CD8-positive, alpha-beta memory T cell (primary cell): ENCODE data around the gene ANXA6. TPM values are rescaled to one million over a fixed set of nuclear protein-coding genes. Genes with fewer than 3 reads are reported as not detected.
A peak's percentile ranks its signal among the peaks of the same experiment; 100 is the strongest.

Source experiments
- CTCF ChIA-PET: fragments of 350-600 bp; sonication (Branson Sonifier 250); formaldehyde crosslinking; loops from one replicate; lab custom pipeline; 2021; ENCODE audit warnings: antibody characterized with exemption; lab: Charles Lee
- POLR2A ChIA-PET: fragments of 350-600 bp; sonication (Branson Sonifier 250); formaldehyde crosslinking; loops from one replicate; lab custom pipeline; 2021; ENCODE audit warnings: antibody characterized with exemption; lab: Charles Lee
- DNase-seq, 5 donors: peaks; one replicate each; pipeline versions ENCODE4 v3.0.0 to v3.0.0-alpha.2; 2020 to 2022; ENCODE audit warnings: mixed read lengths in 1 of 5
- H3K27ac ChIP-seq: one replicate; pipeline ENCODE4 v1.7.0; 2013; ENCODE audit warnings: low read depth, mild to moderate bottlenecking, low read length, moderate library complexity
- H3K27me3 ChIP-seq: 2 replicates; pipeline ENCODE4 v1.7.0; 2013; ENCODE audit warnings: low read length, mild to moderate bottlenecking; ENCODE audit not compliant: insufficient read depth, poor library complexity, severe bottlenecking
- H3K36me3 ChIP-seq: 2 replicates; pipeline ENCODE4 v1.7.0; 2013; ENCODE audit warnings: mild to moderate bottlenecking, low read length, moderate library complexity; ENCODE audit not compliant: insufficient read depth
- H3K4me1 ChIP-seq: 2 replicates; pipeline ENCODE4 v1.7.0; 2013; ENCODE audit warnings: mild to moderate bottlenecking, low read length, moderate library complexity; ENCODE audit not compliant: insufficient read depth
- H3K4me3 ChIP-seq: 2 replicates; pipeline ENCODE4 v1.7.0; 2013; ENCODE audit warnings: mild to moderate bottlenecking, low read length
- H3K9me3 ChIP-seq: 2 replicates; pipeline ENCODE4 v1.7.0; 2013; ENCODE audit warnings: mild to moderate bottlenecking, low read length
- H3K27ac Mint-ChIP-seq, 8 donors: one replicate each; pipeline ENCODE4 v1.8.0; 2020 to 2021; ENCODE audit warnings: mixed read lengths in 8 of 8, mild to moderate bottlenecking in 6 of 8, inconsistent platforms in 3 of 8, moderate library complexity in 3 of 8
- H3K27me3 Mint-ChIP-seq, 2 donors: one replicate each; pipeline ENCODE4 v1.8.0; 2020 to 2021; ENCODE audit warnings: mixed read lengths in 2 of 2, mild to moderate bottlenecking in 1 of 2, moderate library complexity in 1 of 2
- H3K36me3 Mint-ChIP-seq, 3 donors: one replicate each; pipeline ENCODE4 v1.8.0; 2020 to 2021; ENCODE audit warnings: mixed read lengths in 3 of 3, inconsistent platforms in 1 of 3, mild to moderate bottlenecking in 1 of 3
- H3K4me1 Mint-ChIP-seq, 3 donors: one replicate each; pipeline ENCODE4 v1.8.0; 2020 to 2021; ENCODE audit warnings: mixed read lengths in 3 of 3, inconsistent platforms in 1 of 3, mild to moderate bottlenecking in 1 of 3
- H3K4me3 Mint-ChIP-seq, 7 donors: one replicate each; pipeline ENCODE4 v1.8.0; 2020 to 2021; ENCODE audit warnings: mixed read lengths in 7 of 7, mild to moderate bottlenecking in 6 of 7, moderate library complexity in 4 of 7, inconsistent platforms in 2 of 7
- H3K9me3 Mint-ChIP-seq, 5 donors: one replicate each; pipeline ENCODE4 v1.8.0; 2020 to 2022; ENCODE audit warnings: mixed read lengths in 5 of 5, mild to moderate bottlenecking in 3 of 5, moderate library complexity in 2 of 5, inconsistent platforms in 1 of 5
- polyA plus RNA-seq: library from polyadenylated mRNA; unstranded; fragments of 300-500 nt; fragmentation: Illumina TruSeq; gene quantifications from one replicate; pipeline ENCODE4 v1.2.3, GENCODE V29; 2021
- total RNA-seq, 2 experiments: library from RNA; stranded (reverse); gene quantifications; one replicate each; pipeline ENCODE4 v1.2.3, GENCODE V29; 2021

The ANXA6 gene
- total and polyA plus RNA-seq, 3 experiments from 2014 or later, result 351 to 459 (median 452) TPM

- Histone ChIP-seq H3K9me3 (no peaks in the 10 kb centered on the region), H3K4me1 (peaks cover 98% of the 10 kb centered on the region), H3K4me3 (peak overlapping the region; percentile 35), H3K36me3 (peaks cover 18% of the 10 kb centered on the region), H3K27me3 (no peaks in the 10 kb centered on the region), H3K27ac (peak overlapping the region; percentile 64)
- POLR2A ChIA-PET, result interaction anchor here (1.5 to 1.6 kb wide), 3 partner anchors 10 to 102 kb away, joined by 6 to 11 read pairs (median 6); partner anchors contain the start of gene GM2A
- peak overlapping the region; percentile 92 to 99 (median 97) for H3K27ac Mint-ChIP-seq
- no peaks in the 10 kb centered on the region for H3K27me3 Mint-ChIP-seq
- H3K4me3 Mint-ChIP-seq, result peak overlapping the region; percentile 51 to 85 (median 74)
- no peaks in the 10 kb centered on the region for H3K9me3 Mint-ChIP-seq
- H3K4me1 Mint-ChIP-seq, result peaks cover 97 to 100% (median 99%) of the 10 kb centered on the region in 3 donors
- CTCF ChIA-PET, result interaction anchor here (0.7 to 13.0 kb wide), 7 partner anchors 10 to 87 kb away, joined by 3 to 153 read pairs (median 14); no protein-coding TSS in a partner anchor
- DNase-seq, result peak in 2 of 5 donors; percentile 23 to 26
- H3K36me3 Mint-ChIP-seq, result peaks cover under 1 to 36% (median 9%) of the 10 kb centered on the region in 3 donors
These were observed 6.3 kb downstream of the ANXA6 start for GRCh38 chr5:151151263-151151660.

- CTCF ChIA-PET, result interaction anchor here (0.7 to 13.0 kb wide), 10 partner anchors 10 to 88 kb away, joined by 3 to 153 read pairs (median 14); partner anchors contain the start of gene CCDC69
- Histone ChIP-seq H3K9me3 (no peaks in the 10 kb centered on the region), H3K27ac (peak overlapping the region; percentile 64), H3K27me3 (no peaks in the 10 kb centered on the region), H3K36me3 (peaks cover 23% of the 10 kb centered on the region), H3K4me1 (peaks cover 98% of the 10 kb centered on the region), H3K4me3 (peak overlapping the region; percentile 35)
- Mint-ChIP-seq H3K27me3 (no peaks in the 10 kb centered on the region), H3K36me3 (peaks cover 7 to 38% (median 10%) of the 10 kb centered on the region in 3 donors), H3K9me3 (no peaks in the 10 kb centered on the region), H3K4me1 (peaks cover 97 to 100% (median 99%) of the 10 kb centered on the region in 3 donors), H3K4me3 (peak overlapping the region; percentile 51 to 85 (median 74)), H3K27ac (peak overlapping the region; percentile 92 to 99 (median 97))
- DNase-seq, result peak; percentile 58 to 91 (median 77)
- POLR2A ChIA-PET, result interaction anchor here (0.6 to 1.6 kb wide), 8 partner anchors 9 to 1911 kb away, joined by 3 to 11 read pairs (median 5); partner anchors contain the start of gene GM2A
These were observed 6.9 kb downstream of the ANXA6 start for GRCh38 chr5:151150471-151151262.

- peaks cover 44% of the 10 kb centered on the region for H3K36me3 ChIP-seq
These were observed 9.0 kb downstream of the ANXA6 start for GRCh38 chr5:151148583-151148982.

GRCh38 chr5:151147033-151147432 lies 10.5 kb downstream of the ANXA6 start:
- H3K36me3 ChIP-seq, result peaks cover 40% of the 10 kb centered on the region
- H3K36me3 Mint-ChIP-seq, result peaks cover 10 to 64% (median 14%) of the 10 kb centered on the region in 3 donors
- CTCF ChIA-PET, result interaction anchor here (1.2 to 13.0 kb wide), 6 partner anchors 11 to 95 kb away, joined by 3 to 153 read pairs (median 12); partner anchors contain the start of gene ANXA6

More at GRCh38 chr5:151148583-151148982, 9.0 kb downstream of the ANXA6 start:
- Mint-ChIP-seq H3K4me3 (peak overlapping the region; percentile 47 to 86 (median 75)), H3K36me3 (peaks cover 10 to 52% (median 13%) of the 10 kb centered on the region in 3 donors), H3K27me3 (no peaks in the 10 kb centered on the region), H3K27ac (peak overlapping the region; percentile 86 to 98 (median 95)), H3K9me3 (no peaks in the 10 kb centered on the region), H3K4me1 (peaks cover 95 to 100% (median 98%) of the 10 kb centered on the region in 3 donors)
- Histone ChIP-seq H3K4me3 (peak overlapping the region; percentile 18), H3K9me3 (no peaks in the 10 kb centered on the region), H3K27me3 (no peaks in the 10 kb centered on the region), H3K27ac (no peak overlapping the region), H3K4me1 (peaks cover 100% of the 10 kb centered on the region)
- ChIA-PET POLR2A (interaction anchor here (1.5 kb wide), 1 partner anchor 9 kb away, joined by 10 read pairs; no protein-coding TSS in a partner anchor), CTCF (interaction anchor here (0.7 to 13.0 kb wide), 11 partner anchors 8 to 90 kb away, joined by 3 to 153 read pairs (median 14); partner anchors contain the start of gene ANXA6)
- DNase-seq, result peak in 1 of 5 donors; percentile 60

GRCh38 chr5:151146061-151146460 lies 11.5 kb downstream of the ANXA6 start:
- no peaks in the 10 kb centered on the region for H3K27me3 ChIP-seq
- H3K27ac Mint-ChIP-seq, result peak overlapping the region; percentile 74 to 96 (median 90)
- ChIA-PET POLR2A (interaction anchor here (1.2 kb wide), 1 partner anchor 9 kb away, joined by 3 read pairs; no protein-coding TSS in a partner anchor), CTCF (interaction anchor here (0.9 to 13.0 kb wide), 6 partner anchors 11 to 94 kb away, joined by 3 to 153 read pairs (median 6); no protein-coding TSS in a partner anchor)
- H3K9me3 Mint-ChIP-seq, result no peaks in the 10 kb centered on the region
- peaks cover 94 to 100% (median 98%) of the 10 kb centered on the region in 3 donors for H3K4me1 Mint-ChIP-seq
- no peak overlapping the region for H3K27ac ChIP-seq
- peaks cover 100% of the 10 kb centered on the region for H3K4me1 ChIP-seq
- H3K27me3 Mint-ChIP-seq, result no peaks in the 10 kb centered on the region
- H3K9me3 ChIP-seq, result no peaks in the 10 kb centered on the region
- peaks cover 10 to 74% (median 16%) of the 10 kb centered on the region in 3 donors for H3K36me3 Mint-ChIP-seq
- H3K4me3 Mint-ChIP-seq, result peak overlapping the region in 3 of 7 donors; percentile 20 to 85 (median 32)
- H3K36me3 ChIP-seq, result peaks cover 40% of the 10 kb centered on the region
- H3K4me3 ChIP-seq, result no peak overlapping the region
- DNase-seq, result no peak

More at GRCh38 chr5:151147033-151147432, 10.5 kb downstream of the ANXA6 start:
- peak overlapping the region in 1 of 7 donors; percentile 28 for H3K4me3 Mint-ChIP-seq
- H3K27me3 ChIP-seq, result no peaks in the 10 kb centered on the region
- peak overlapping the region; percentile 84 to 98 (median 95) for H3K27ac Mint-ChIP-seq
- no peak overlapping the region for H3K27ac ChIP-seq
- no peak overlapping the region for H3K4me3 ChIP-seq
- no peaks in the 10 kb centered on the region for H3K27me3 Mint-ChIP-seq
- H3K4me1 Mint-ChIP-seq, result peaks cover 94 to 100% (median 98%) of the 10 kb centered on the region in 3 donors
- H3K9me3 Mint-ChIP-seq, result no peaks in the 10 kb centered on the region
- no peak for DNase-seq
- no peaks in the 10 kb centered on the region for H3K9me3 ChIP-seq
- H3K4me1 ChIP-seq, result peaks cover 100% of the 10 kb centered on the region
- POLR2A ChIA-PET, result interaction anchor here (0.5 kb wide), 1 partner anchor 21 kb away, joined by 3 read pairs; no protein-coding TSS in a partner anchor

- H3K4me1 Mint-ChIP-seq, result peaks cover 93 to 100% (median 98%) of the 10 kb centered on the region in 3 donors
- Histone ChIP-seq H3K27ac (no peak overlapping the region), H3K27me3 (no peaks in the 10 kb centered on the region), H3K4me1 (peaks cover 98% of the 10 kb centered on the region), H3K36me3 (peaks cover 40% of the 10 kb centered on the region), H3K9me3 (no peaks in the 10 kb centered on the region), H3K4me3 (no peak overlapping the region)
- ChIA-PET CTCF (interaction anchor here (1.2 to 13.0 kb wide), 4 partner anchors 10 to 30 kb away, joined by 3 to 153 read pairs (median 46); no protein-coding TSS in a partner anchor), POLR2A (interaction anchor here (1.2 kb wide), 1 partner anchor 10 kb away, joined by 3 read pairs; no protein-coding TSS in a partner anchor)
- H3K27ac Mint-ChIP-seq, result peak overlapping the region; percentile 74 to 93 (median 88)
- H3K9me3 Mint-ChIP-seq, result no peaks in the 10 kb centered on the region
- H3K4me3 Mint-ChIP-seq, result peak overlapping the region in 4 of 7 donors; percentile 15 to 37 (median 32)
- no peaks in the 10 kb centered on the region for H3K27me3 Mint-ChIP-seq
- peaks cover 10 to 79% (median 16%) of the 10 kb centered on the region in 3 donors for H3K36me3 Mint-ChIP-seq
- no peak for DNase-seq
These were observed 12.7 kb downstream of the ANXA6 start for GRCh38 chr5:151144922-151145321.

GRCh38 chr5:151144275-151144674 lies 13.3 kb downstream of the ANXA6 start:
- Mint-ChIP-seq H3K9me3 (no peaks in the 10 kb centered on the region), H3K36me3 (peaks cover 10 to 82% (median 16%) of the 10 kb centered on the region in 3 donors), H3K4me1 (peaks cover 95 to 100% (median 99%) of the 10 kb centered on the region in 3 donors), H3K27me3 (no peaks in the 10 kb centered on the region), H3K27ac (peak overlapping the region; percentile 73 to 92 (median 88)), H3K4me3 (peak overlapping the region in 4 of 7 donors; percentile 6 to 81 (median 34))
- H3K4me3 ChIP-seq, result no peak overlapping the region
- H3K27me3 ChIP-seq, result no peaks in the 10 kb centered on the region
- H3K4me1 ChIP-seq, result peaks cover 98% of the 10 kb centered on the region
- no peak for DNase-seq
- peaks cover 43% of the 10 kb centered on the region for H3K36me3 ChIP-seq
- no peak overlapping the region for H3K27ac ChIP-seq
- POLR2A ChIA-PET, result no interaction called here
- CTCF ChIA-PET, result interaction anchor here (1.2 to 13.0 kb wide), 4 partner anchors 11 to 29 kb away, joined by 3 to 153 read pairs (median 46); no protein-coding TSS in a partner anchor
- no peaks in the 10 kb centered on the region for H3K9me3 ChIP-seq
